KOPT-K1 (cell line): ENCODE data around the gene RNF223.

Source experiments
- H3K27ac ChIP-seq: fragments of 200-600 bp; sonication (generic); 2 replicates; pipeline ENCODE4 v1.5.1; 2016; ENCODE audit warnings: antibody characterized with exemption, mild to moderate bottlenecking, low read depth, low read length; ENCODE audit not compliant: poor library complexity, severe bottlenecking
- H3K36me3 ChIP-seq: fragments of 200-600 bp; sonication (generic); 2 replicates; pipeline ENCODE4 v1.5.1; 2017; ENCODE audit warnings: antibody characterized with exemption, mild to moderate bottlenecking, low read length, moderate library complexity; ENCODE audit not compliant: insufficient read depth
- H3K9me3 ChIP-seq: fragments of 200-600 bp; sonication (generic); 2 replicates; pipeline ENCODE4 v1.5.1; 2017; ENCODE audit warnings: antibody characterized with exemption, low read length, mild to moderate bottlenecking; ENCODE audit not compliant: insufficient read depth, poor library complexity, severe bottlenecking

The RNF223 gene

DNA sequence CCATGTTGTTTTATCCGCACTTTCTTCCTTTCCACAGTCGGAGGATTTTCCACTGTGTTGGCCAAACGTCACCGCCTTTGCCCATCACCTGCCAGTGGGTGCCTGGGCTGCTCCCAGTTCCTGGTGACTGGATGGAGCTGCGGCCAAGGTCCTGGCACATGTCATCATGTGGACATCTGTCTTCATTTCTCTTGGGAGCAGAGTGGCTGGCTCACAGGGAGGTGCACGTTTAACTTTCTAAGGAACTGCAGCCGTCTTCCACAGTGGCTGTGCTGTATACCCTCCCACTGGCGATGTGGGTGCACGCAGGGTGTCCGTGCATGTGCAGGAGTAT lies 19.5 kb upstream of the RNF223 start:
- H3K27ac ChIP-seq, result no peak overlapping the region
- H3K36me3 ChIP-seq, result no peaks in the 10 kb centered on the region
- H3K9me3 ChIP-seq, result no peaks in the 10 kb centered on the region

DNA sequence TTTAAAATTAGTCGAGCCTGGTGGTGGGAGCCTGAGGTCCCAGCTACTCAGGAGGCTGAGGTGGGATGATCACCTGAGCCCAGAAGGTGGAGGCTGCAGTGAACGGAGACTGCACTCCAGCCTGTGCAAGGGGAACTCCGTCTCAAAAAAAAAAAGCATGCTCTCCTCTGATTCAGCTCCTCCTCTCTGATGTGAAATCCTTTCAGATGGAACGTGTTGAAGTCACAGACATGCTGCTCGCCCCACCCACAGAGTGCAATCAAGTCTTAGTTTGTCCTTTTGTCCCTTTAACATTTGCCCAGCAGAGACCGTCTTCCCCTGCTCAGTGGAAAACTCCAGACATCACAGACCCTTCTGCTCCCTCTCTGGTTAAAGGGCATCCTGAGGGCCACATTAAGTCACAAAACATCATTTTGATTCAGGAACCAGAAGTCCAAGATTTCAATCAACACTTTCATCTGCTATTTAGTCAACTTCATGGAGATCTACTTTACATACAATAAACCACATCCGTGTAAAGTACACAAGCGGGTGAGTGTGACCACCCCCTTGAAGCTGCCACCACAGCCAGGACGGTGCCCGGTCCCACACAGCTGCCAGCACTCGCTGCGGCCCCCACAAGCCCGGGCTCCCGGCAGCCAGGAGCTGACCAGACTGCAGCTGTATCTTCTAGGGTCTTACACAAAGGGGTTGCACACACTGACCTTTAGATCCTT lies 18.9 kb upstream of the RNF223 start:
- Histone ChIP-seq H3K9me3 (no peaks in the 10 kb centered on the region), H3K27ac (no peak overlapping the region), H3K36me3 (no peaks in the 10 kb centered on the region)

DNA sequence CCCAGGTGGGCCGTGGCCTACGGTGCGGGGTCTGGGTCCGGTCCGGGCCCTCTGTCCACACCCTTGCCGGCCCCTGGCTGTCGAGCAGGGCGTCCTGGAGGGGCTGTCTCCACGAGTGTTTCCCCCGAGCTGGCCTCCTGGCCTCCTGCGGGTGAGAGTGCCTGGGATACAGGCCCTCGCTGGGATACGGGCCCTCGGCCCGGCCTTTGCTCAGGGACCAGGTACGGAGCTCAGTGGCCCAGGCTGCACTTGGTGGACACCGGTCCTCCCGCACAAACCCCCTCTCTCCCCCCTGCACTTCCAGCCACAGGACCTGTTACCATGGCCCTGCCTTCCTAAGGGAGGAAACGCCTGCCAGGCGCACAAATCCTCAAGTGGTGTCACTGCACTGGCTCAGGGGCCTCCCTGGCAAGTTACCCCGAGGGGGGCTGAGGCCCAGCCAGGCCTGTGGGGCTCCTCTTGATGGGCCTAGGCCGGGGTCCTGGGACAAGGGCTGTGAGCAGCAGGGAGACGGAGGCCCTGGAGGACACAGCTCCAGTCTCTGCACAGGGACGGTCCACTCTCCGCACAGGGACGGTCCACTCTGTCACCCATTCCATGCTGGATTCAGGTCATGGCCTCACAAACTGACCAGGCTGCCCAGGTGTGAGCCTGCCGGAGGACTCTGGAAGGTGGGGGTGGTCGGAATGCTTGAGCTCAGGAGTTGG lies 18.2 kb upstream of the RNF223 start:
- Histone ChIP-seq H3K36me3 (no peaks in the 10 kb centered on the region), H3K27ac (no peak overlapping the region), H3K9me3 (no peaks in the 10 kb centered on the region)

DNA sequence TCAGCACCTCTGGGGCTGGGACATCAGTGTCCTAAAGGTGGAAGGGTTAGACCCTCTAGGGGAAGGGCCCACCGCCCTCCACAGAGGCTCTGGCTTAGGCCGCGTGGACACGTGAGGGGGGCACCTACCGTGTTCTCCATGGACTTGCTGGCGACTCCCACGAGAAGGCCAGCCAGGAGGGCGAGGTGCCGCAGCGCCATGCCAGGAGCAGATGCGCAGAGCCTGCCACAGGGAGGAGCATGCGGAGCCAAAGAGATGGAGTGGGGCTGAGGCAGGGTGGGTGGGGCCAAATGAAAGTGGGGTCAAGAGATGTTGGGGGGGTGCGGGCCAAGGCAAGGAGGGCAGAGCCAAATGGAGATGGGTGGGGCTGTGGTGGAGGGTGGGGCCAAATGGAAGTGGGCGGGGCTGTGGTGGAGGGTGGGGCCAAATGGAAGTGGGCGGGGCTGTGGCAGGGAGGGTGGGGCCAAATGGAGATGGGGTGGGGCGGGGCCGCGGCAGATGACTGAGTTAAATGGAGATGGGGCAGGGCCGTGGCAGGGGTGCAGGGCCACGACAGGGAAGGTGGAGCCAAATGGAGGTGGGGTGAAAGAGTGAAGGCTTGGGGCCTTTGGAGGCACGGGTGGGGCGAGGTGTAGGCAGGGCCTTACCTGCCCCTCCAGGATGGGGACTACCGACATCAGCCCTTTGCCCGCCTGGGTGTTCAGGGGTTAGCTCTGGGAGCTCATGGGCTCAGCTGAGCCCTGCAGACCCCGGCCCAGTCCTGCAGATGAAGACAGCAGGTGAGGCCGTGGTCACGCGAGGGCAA lies 17.4 kb upstream of the RNF223 start:
- no peak overlapping the region for H3K27ac ChIP-seq
- H3K36me3 ChIP-seq, result no peaks in the 10 kb centered on the region
- H3K9me3 ChIP-seq, result no peaks in the 10 kb centered on the region

DNA sequence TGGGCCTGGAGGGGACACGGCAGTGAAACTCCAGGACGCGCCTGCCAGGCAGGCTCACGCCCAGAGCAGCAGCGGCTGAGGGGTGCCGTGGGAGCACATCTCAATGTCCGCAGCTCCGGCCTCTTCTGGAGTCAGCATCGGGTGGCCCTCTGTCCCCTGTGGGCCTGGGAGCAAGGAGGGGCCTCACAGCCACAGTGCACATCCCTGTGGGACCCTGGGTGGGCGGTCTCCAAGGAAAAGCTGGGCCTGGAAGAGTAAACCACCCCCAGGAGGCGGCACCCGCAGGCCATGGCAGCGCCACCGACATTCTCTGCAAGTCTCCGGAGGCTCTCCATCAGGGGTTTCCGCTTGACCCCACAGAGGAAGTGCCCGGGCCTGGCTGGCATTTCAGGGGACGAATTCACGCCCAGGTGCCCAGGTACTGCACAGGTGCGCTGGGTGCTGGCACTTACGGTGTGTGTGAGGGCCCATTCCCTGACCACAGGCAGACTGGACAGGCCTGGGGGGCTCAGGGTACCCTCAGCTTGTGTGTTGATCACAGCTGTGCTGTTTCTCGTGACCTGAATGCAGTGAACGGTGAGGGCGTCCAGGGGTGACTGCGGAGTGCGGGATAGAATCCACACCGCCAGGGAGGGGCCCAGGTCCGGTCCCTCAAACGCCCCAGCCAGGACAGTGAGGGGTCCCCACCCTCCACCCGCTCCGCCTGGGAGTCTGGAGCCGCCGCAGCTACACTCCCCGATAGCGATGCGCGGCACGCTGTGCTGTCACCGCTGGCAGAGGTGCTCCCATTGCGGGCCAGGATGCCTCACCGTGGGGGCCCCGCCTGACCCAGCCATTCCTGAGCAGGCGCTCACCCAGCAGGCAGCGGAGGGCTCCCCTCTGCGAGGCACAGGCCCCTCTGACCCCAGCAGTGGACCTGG lies 16.6 kb upstream of the RNF223 start:
- H3K27ac ChIP-seq, result no peak overlapping the region
- no peaks in the 10 kb centered on the region for H3K9me3 ChIP-seq
- no peaks in the 10 kb centered on the region for H3K36me3 ChIP-seq

DNA sequence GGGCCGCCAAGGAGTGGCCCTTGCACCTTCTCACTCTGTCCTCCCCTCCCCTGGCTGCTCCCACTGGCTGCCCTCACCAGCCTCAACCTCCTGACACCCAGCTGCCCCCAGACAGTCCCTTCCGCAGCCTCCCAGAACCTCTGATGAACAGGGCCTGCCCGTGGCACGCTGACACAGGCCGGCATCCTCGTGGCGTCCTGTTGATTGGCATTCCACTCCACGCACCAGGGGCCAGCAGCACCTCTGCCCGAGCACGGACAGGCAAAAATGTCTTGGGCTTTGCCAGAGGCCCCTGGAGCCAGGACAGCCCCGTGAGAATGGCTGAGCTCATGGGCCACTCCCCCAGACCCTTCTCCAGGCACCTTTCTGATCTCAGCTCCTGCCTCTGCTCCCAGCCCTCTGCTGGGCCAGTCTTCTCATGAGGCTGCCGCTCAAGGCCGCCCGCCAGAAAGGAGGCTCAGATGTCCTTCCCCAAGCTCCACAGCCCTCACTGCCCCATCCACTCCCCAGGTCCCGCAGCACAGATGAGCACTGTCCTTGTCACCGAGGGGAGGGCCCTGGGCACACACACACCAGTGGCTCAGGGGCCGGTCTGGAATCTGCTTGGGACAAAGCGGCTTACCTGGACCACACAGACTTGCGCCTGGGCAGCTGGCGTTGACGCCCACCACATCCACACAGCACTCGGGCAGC lies 15.8 kb upstream of the RNF223 start:
- H3K36me3 ChIP-seq, result no peaks in the 10 kb centered on the region
- H3K9me3 ChIP-seq, result no peaks in the 10 kb centered on the region
- H3K27ac ChIP-seq, result no peak overlapping the region

DNA sequence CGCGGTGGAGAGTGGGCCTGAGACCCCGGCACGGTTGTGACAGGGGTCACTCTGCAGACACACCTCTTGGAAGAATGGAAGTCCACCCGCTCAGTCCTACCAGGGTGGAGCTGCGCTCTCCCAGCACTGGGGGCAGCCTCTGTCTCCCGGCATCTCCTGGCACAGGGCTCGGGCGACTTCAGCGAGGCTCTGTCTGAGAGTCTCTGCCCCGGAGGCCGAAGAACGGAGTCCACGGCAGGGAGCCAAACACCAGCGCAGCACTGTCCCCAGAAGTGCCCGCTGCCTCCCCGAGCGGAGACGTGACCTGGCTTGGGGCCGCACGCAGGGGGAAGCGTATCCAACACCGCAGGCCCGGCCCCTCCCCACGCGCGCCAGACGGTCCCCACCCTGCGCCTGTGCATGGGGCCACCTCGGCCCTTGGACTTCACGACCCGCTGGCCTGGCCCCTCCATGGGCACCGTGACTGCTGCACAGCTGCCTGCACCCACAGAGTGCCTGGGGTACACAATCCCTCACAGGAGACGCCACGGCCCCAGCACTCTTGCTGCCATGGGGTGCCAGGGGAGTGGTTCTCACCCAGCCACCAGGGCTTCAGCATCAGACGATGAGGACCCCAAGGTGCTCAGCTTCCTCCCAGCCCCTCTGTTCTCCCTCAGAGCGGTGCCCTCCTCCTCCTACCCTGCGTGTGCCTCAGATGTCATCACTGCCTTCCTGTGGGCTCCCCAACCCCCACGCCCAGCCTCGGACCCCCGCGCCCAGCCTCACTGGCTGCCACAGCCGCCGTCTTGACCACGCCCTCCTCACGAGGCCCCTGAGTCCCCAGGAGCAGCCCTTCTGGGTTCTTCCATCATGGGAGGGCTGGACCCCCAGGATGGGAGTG lies 14.9 kb upstream of the RNF223 start:
- Histone ChIP-seq H3K36me3 (no peaks in the 10 kb centered on the region), H3K27ac (no peak overlapping the region), H3K9me3 (no peaks in the 10 kb centered on the region)

DNA sequence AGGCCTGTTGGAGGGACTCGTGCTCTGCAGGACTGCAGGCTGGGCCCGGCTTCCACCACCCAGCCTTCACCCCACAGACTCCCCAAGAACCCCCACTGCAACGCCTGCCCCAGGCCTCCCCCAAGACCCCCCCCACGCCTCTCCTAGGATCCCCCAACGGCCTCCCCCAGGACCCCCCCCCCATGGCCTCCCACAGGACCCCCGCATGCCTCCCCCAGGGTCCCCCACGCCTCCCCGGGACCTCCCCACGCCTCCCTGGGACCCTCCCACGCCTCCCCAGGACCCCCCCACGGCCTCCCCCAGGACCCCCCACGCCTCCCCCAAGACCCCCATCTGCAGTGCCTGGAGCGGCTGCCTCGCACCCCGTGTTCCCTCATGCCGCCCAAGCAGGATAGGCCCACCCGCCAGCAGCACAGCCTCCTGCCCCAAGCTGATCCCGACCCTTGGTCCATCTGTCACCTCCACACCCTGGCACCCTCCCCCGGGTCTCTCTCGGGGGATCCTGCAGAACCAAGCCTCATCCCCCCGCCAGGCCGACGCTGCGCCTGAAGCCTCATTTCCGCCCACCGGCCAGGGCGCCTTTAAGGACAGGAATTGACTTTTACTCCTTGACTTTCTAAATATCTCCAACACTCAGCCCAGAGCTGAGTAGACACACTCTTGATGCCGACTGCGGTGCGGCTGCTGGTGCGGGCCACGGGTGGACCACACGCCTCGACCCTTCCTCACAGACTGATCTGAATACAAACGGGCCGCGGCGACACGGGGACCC lies 14.1 kb upstream of the RNF223 start:
- Histone ChIP-seq H3K27ac (no peak overlapping the region), H3K9me3 (no peaks in the 10 kb centered on the region), H3K36me3 (no peaks in the 10 kb centered on the region)

DNA sequence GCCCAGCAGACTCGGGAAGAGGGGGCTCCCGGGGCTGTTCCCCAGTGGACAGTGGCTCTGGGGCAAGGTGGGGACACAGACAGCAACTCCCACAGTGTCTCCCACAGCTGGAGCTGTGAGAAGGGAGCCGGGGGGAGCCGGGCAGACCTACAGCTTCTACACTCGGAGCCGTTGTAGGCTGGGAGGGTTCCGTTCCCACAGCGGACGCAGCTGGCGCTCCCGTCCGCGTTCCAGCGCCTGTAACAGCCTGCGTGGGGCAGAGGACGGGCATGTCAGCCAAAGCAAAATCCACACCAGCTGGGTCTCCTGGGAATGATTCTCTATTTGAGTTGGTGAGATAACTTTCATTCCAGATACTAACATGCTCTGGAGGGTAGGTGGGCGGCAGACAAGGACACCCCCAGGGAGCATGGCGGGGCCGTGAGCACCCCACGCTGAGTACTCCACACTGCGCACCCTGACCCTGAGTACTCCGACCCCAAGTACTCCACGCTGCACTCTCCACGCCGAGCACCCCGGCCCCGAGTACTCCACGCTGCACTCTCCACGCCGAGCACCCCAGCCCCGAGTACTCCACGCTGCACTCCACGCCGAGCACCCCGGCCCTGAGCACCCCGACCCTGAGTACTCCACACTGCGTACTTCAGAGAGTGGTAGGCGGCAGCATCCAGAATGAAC lies 13.4 kb upstream of the RNF223 start:
- no peaks in the 10 kb centered on the region for H3K36me3 ChIP-seq
- no peak overlapping the region for H3K27ac ChIP-seq

DNA sequence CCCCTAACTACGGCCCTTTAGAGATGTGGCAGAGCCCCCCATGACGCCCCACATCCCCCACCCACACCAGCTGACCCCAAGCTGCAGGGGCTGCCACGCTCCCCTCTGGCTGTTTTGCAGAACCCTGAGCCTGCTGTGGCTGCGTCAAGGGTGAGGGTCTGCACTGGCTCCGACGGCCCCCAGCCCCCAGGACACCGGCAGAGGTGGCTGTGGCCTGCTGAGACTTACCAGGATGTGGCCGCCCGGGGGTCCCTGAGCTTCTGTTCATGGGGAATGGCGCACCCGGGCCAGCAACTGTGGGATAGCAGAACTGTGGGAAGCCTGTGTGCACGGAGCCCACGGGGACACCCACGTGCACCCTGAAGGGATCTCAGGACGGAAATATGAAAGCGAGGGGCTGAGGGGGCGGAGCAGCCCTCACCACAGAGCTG lies 12.8 kb upstream of the RNF223 start:
- Histone ChIP-seq H3K36me3 (no peaks in the 10 kb centered on the region), H3K9me3 (no peaks in the 10 kb centered on the region), H3K27ac (no peak overlapping the region)

More for the DNA sequence above, 13.4 kb upstream of the RNF223 start:
- no peaks in the 10 kb centered on the region for H3K9me3 ChIP-seq

DNA sequence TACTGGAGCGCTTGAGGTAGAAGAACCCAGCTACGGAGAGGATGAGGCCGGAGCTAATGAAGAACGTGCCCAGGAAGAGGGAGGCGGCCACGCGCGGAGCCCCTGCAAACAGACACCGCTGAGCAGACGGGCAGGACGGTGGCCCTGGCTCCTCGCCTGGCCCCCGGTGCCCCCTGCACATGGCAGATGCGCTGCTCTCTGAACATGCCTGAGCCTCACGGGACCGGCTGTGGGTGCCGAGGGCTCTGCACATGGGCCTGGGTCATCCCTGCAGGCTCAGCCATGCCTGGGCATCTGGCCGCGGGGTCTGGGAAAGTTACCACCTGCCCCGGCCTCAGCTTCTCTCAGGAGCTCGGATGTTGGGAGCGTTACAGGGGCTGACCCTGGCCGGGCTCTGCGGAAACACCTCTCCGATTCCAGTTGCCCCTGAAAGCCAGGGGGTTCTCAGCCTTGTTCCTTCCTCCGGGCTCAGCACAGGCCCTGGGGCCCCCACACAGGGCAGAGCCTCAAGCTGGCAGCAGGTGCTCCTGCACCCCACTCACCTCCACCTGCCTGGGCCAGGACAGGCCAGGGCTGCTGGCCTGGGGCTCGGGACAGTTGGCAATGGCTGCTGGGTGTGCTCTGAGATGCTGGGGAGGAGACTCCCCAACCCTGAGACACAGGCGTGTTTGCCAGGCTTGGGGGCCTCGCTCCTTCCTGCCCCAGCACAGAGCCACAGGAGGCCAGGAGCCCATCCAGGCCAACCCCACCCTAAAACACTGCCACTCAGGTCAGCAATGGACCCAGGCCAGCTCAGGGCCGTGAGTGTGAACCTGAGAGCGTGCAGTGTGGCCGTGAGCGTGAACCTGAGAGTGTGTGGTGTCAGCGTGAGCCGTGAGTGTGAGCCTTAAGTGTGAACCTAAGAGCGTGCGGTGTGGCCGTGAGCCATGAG lies 12.1 kb upstream of the RNF223 start:
- Histone ChIP-seq H3K9me3 (no peaks in the 10 kb centered on the region), H3K36me3 (no peaks in the 10 kb centered on the region), H3K27ac (no peak overlapping the region)
